Urothelium cell line (cell line): ENCODE measurements around the gene CYP4F11.
"Not testable (repeated sequence)": the region's sequence is repeated elsewhere in the genome, so short reads cannot be mapped to it uniquely, and the experiment has no call there.

Experiments
- DNase-seq: peaks from one replicate; pipeline ENCODE4 v3.0.0; 2011; ENCODE audit warnings: low spot score, mixed read lengths
- FAIRE-seq: peaks from 2 replicates; lab custom pipeline; 2011; peaks lifted over from hg19 to GRCh38; lab: Jason Lieb, UNC

CYP4F11 gene

GRCh38 chr19:15934332-15935078 is at the start of gene CYP4F11:
Gene CYP4F11 (minus strand): TSS chr19:15934529. CDS start chr19:15934408, 121 bp downstream.
- peak; percentile 61 for DNase-seq
- FAIRE-seq = no peak

GRCh38 chr19:15979293-15979692 is 45.0 kb upstream of the CYP4F11 start:
- FAIRE-seq (no peak), DNase-seq (no peak)

GRCh38 chr19:15977690-15978089 is 43.4 kb upstream of the CYP4F11 start:
- FAIRE-seq (no peak), DNase-seq (no peak)

GRCh38 chr19:15976836-15977689 is 42.7 kb upstream of the CYP4F11 start:
- DNase-seq (no peak), FAIRE-seq (no peak)

- DNase-seq = no peak
- no peak for FAIRE-seq
These were observed 40.5 kb upstream of the CYP4F11 start for GRCh38 chr19:15974856-15975255.

GRCh38 chr19:15972043-15972442 is 37.7 kb upstream of the CYP4F11 start:
- DNase-seq, FAIRE-seq: not testable (repeated sequence)

- FAIRE-seq = no peak
- DNase-seq = no peak
These were observed 37.0 kb upstream of the CYP4F11 start for GRCh38 chr19:15971224-15971780.

GRCh38 chr19:15964231-15964630 is 29.9 kb upstream of the CYP4F11 start:
- DNase-seq = no peak
- no peak for FAIRE-seq

- no peak for FAIRE-seq
- no peak for DNase-seq
These were observed 28.0 kb upstream of the CYP4F11 start for GRCh38 chr19:15962319-15962718.

GRCh38 chr19:15954820-15955219 is 20.5 kb upstream of the CYP4F11 start:
- DNase-seq (no peak), FAIRE-seq (no peak)

- FAIRE-seq (no peak), DNase-seq (no peak)
These were observed 14.1 kb upstream of the CYP4F11 start, which contains the start of gene OR10H4 for GRCh38 chr19:15948223-15949058. Gene OR10H4 (plus strand): TSS chr19:15949008. CDS start chr19:15949008, 0 bp downstream.

GRCh38 chr19:15945301-15945700 is 11.0 kb upstream of the CYP4F11 start:
- FAIRE-seq = no peak
- DNase-seq = no peak

- DNase-seq (no peak), FAIRE-seq (no peak)
These were observed 10.1 kb upstream of the CYP4F11 start for GRCh38 chr19:15944401-15944800.

- no peak for FAIRE-seq
These were observed 3.4 kb upstream of the CYP4F11 start for GRCh38 chr19:15937771-15938170.

GRCh38 chr19:15936950-15937349 is 2.6 kb upstream of the CYP4F11 start:
- FAIRE-seq (no peak), DNase-seq (no peak)

More at GRCh38 chr19:15937771-15938170, 3.4 kb upstream of the CYP4F11 start:
- DNase-seq = no peak

GRCh38 chr19:15936173-15936572 is 1.8 kb upstream of the CYP4F11 start:
- FAIRE-seq (no peak), DNase-seq (no peak)

- no peak for FAIRE-seq
- DNase-seq = no peak
These were observed 906 bp upstream of the CYP4F11 start for GRCh38 chr19:15935167-15935702.

- DNase-seq, FAIRE-seq: not testable (repeated sequence)
These were observed 483 bp downstream of the CYP4F11 start for GRCh38 chr19:15933761-15934331.

- DNase-seq = no peak
- FAIRE-seq = no peak
These were observed 6.0 kb downstream of the CYP4F11 start for GRCh38 chr19:15928321-15928720.

- FAIRE-seq = no peak
- no peak for DNase-seq
These were observed 7.8 kb downstream of the CYP4F11 start for GRCh38 chr19:15926484-15926883.
